Adrenal gland (tissue), 5 donors: ENCODE results near the gene NR1D1.

Experiments
- POLR2A ChIP-seq, 2 donors: fragments of 450-650 bp; IDR thresholded peaks; one replicate each; pipeline ENCODE4 v1.6.1; 2017; ENCODE audit warnings: antibody characterized with exemption in 2 of 2, mild to moderate bottlenecking in 2 of 2, moderate library complexity in 1 of 2
- TF ChIP-seq, protein P1 (sequence below), 6 experiments: fragments of 450-650 bp in 4 of 6; fragments of 200-600 bp in 2 of 6; sonication (generic) in 1 of 6; IDR thresholded peaks; 1 replicate in 5 of 6; 2 replicates in 1 of 6; pipeline versions ENCODE4 v1.5.1 to v1.8.0; 2016 to 2021; ENCODE audit warnings: antibody characterized with exemption in 6 of 6, mild to moderate bottlenecking in 2 of 6, moderate library complexity in 1 of 6
- donor health status: DM: no; HTN: no; CAD: no.

DNA sequence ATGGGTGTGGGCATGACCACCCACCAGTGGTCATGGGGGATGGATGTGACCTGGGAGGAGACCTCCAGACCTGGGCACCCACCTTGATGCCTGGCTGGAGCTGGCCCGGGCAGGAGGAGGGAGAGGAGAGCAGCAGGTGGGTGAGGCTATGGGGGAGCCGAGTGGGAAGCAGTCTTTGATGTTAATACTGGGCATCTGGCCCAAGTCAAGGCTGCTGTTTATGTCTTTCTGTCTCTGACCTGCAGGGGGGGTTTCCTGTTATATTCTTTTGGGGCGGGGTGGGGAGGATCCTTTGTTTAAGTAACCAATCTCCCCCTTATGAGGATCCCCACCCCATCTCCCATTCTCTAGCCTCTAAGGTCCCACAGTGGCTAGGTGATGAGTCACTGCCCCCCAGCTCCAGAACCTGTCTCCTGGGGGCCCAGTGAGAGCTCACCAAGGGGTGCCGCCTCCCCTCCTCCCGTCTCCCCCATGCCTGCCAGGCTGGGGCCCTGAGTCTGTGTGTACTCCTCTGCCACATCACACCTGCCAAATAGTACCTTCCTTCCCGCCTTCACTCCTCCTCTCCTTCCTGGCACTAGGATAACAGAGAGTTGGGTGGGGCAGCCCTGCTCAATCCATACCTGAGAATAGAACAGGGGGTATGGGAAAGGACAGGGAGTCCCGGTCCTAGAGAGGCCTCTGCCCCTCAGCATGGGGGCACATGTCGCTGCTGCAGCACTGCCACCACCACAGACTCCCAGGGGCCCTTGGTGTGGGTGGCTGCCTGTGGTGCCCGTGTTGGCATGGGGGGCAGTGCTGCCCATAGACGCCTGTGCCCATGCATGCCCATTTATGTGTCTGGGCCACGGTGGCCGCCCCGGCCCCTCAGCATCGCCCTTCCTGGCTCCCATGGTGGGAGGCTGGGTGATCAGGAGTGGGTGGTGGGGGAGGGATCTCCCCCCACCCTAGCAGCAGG is 30.4 kb downstream of the NR1D1 start:
- TF ChIP-seq, protein P1, sequence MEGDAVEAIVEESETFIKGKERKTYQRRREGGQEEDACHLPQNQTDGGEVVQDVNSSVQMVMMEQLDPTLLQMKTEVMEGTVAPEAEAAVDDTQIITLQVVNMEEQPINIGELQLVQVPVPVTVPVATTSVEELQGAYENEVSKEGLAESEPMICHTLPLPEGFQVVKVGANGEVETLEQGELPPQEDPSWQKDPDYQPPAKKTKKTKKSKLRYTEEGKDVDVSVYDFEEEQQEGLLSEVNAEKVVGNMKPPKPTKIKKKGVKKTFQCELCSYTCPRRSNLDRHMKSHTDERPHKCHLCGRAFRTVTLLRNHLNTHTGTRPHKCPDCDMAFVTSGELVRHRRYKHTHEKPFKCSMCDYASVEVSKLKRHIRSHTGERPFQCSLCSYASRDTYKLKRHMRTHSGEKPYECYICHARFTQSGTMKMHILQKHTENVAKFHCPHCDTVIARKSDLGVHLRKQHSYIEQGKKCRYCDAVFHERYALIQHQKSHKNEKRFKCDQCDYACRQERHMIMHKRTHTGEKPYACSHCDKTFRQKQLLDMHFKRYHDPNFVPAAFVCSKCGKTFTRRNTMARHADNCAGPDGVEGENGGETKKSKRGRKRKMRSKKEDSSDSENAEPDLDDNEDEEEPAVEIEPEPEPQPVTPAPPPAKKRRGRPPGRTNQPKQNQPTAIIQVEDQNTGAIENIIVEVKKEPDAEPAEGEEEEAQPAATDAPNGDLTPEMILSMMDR (IDR thresholded peaks at IDR 0.05) = peak in 3 of 6 experiments; percentile 21 to 41 (median 34)
- no peak for TF ChIP-seq POLR2A (IDR thresholded peaks at IDR 0.05)
